GM19438 (cell line): Measurements from ENCODE around the gene ANKS3.

Experiments used
- ATAC-seq: cut with Tn5 transposase; IDR thresholded peaks from one replicate; pipeline ENCODE4 v1.9.1; 2021; ENCODE audit warnings: low read depth; ENCODE audit not compliant: unreplicated experiment

The ANKS3 gene, protein sequence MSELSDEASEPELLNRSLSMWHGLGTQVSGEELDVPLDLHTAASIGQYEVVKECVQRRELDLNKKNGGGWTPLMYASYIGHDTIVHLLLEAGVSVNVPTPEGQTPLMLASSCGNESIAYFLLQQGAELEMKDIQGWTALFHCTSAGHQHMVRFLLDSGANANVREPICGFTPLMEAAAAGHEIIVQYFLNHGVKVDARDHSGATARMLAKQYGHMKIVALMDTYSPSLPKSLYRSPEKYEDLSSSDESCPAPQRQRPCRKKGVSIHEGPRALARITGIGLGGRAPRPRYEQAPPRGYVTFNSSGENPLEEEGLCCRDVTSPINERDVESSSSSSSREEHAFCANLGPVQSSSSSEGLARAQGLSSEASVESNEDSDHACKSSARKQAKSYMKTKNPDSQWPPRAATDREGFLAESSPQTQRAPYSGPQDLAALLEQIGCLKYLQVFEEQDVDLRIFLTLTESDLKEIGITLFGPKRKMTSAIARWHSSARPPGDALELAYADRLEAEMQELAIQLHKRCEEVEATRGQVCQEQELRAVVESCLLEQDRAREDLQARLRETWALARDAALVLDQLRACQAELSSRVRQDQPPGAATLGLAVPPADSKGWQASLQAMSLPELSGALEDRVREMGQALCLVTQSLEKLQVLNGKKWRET

DNA sequence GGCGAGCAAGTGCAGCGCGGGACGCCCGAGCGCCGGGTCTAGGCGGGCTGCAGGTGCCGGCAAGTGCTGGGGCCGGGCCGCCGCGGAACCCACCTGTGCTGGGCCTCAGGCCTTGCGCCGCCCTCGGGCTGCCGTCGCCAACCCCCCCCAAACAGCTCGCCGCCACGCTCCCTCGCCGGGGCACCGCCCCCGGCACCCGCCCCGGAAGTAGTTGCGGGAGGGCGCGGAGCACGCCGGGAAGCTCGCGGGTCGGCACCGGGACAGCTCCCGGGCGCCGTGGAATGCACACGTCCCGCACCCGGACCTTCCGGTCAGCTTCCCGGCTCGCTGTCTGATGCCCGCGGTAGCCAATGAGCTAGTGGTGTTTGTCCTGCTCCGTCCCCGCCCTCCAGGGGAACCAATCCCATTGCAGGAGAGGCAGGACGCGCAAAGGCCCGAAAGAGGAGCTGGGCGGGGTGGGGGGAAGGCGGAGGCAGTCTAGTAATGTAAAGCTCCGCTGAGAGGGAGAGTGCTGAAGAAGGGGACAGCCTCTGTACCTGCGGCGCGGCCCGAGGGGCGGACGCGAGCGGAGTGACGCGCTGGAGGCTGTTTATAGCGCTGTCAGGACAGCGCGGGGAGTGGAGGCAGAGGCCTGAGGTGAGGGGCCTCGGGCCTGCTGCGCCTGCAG lies at the start of gene ANKS3, which contains the start of gene DNAAF8:
Gene ANKS3 (minus strand): TSS at position 209 of the 667 bp plus-strand sequence. CDS start 4,122 bp downstream, outside the sequence.
Gene DNAAF8 (plus strand): TSS at position 475 of the 667 bp plus-strand sequence. CDS start 1,978 bp downstream, outside the sequence.
- ATAC-seq = peak; percentile 76

DNA sequence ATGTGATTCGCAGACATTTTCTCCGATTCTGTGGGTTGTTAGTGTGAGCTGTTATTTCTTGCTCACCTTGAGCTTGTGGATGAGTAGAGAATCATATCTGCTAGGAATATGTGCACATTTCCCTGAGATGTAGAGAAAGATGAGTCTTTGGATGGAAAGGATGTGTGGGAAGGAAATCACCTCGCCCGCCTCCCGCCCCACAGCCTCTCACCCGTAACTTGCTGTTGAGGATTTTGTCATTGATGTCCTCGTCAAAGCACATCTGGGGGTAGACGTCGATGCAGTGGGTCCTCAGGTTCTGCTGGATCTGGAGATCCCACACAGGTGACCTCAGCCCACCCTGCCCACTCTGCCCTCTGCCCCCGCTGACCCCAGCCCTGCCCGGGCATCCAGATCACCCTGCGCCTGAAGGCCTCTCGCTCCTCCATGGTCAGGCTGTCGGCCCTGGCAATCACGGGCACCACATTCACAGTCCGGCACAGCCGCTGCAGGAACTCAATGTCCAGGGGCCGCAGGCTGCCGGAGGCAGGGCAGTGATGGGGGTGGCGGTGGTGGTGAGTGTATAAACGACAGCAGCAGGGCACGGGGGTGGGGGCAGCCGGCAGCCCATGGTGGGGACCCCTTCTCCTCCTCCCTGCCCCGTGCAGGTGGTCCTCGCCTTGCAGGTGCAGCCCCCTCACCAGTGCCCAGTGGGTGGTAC lies 49.3 kb upstream of the ANKS3 start:
- no peak for ATAC-seq

DNA sequence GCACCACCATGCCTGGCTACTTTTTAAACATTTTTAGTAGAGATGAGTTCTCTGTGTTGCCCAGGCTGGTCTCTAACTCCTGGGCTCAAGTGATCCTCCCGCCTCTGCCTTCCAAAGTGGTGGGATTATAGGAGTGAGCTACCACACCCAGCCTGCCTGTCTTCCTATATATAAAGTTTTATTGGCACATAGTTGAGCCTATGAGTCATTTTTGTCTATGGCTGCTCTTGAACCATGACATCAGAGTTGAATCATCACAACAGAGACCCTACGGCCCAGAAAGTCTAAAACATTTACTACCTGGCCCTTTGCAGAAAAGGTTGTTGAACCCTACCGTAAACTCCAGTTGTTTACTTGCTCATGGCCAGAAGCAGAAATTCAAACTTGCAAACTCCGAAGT lies 46.2 kb upstream of the ANKS3 start:
- no peak for ATAC-seq

DNA sequence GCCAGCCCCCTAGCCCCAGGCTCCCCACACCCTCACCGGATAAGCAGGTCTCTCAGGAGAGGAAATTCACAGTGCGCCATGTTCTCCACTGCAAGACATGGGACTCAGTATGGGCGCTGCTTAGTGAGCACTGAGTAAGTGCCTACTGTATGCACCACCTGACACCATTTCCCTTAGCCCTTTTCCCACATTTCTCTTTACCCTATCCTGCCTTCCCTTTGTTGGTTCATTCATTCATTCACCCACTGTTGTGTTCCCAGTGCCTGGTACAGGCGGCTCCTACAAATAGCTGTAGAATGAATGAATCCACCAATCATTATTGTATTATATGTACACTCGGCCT lies 44.0 kb upstream of the ANKS3 start:
- ATAC-seq = no peak

DNA sequence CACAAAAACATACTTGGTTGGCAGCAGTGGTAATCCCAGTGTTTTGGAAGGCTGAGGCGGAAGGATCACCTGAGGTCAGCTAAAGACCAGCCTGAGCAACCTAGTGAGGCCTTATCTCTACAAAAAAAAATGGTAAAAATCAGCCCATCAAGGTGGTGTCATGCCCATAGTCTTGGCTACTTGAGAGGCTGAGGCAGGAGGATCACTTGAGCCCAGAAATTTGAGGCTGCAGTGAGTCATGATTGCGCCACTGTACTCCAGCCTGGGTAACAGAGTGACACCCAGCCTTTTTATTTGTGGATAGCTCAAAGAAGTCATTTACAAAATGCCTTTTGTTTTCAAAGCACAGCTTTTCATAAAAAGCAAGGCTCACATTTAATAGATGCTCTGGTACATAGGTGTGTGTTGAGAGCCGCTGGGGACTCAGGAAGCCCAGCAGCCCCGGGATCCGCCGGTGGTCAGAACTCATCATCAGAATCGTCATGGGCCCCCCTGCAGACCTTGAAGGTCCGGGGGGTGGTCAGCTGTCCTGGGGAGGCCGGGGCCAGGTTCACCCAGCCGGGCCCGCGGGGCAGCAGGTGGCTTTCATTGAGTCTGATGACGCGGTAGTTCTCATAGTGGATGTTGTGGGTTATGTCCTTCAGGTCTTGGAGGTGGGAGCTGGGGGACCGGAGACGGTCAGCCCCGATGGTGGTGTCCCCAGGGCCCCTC lies 43.4 kb upstream of the ANKS3 start:
- no peak for ATAC-seq

DNA sequence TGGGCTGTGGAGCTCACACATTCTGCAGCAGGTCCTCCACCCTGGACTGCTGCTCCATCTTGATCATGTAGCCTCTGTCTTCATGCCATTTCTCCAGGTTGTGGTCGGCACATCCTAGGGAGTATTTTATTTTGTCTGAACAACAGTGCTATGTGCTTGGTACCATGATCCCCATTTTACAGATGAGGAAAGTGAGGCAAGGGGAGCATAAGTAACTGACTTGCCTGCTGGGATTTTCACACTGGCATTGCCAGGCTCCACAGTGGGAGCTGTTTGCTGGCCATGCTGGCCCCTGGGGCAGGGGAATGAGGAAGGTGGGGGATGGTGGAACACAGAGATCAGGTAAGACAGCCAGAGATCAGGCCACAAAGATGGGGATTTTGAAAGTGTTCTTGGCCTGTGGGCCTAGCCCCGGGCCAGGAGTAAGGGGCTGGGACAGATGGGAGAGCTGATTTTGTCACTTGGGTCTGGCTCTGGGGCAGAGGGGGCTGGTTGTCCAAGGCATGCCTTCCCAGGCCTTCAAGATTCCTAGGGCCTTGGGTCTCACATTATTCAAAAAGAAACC lies 42.2 kb upstream of the ANKS3 start:
- ATAC-seq = no peak

DNA sequence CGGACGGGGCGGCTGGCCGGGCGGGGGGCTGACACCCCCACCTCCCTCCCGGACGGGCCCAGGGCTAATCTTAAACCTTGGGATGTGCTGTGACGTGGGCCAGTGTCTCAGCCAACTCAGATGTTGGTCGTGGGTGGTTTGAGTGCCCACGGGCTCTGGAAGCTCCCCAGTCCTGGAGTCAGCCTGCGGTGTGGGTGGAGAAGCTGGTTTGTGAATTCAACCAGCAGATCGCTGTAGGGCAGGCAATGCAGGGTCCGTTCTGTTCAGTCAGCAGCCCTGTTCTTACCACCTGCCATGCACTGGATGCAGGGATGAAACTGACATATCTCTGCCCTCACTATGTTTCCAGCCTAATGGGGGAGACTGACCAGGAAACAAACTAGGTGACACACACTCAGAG lies 40.9 kb upstream of the ANKS3 start:
- ATAC-seq = no peak

DNA sequence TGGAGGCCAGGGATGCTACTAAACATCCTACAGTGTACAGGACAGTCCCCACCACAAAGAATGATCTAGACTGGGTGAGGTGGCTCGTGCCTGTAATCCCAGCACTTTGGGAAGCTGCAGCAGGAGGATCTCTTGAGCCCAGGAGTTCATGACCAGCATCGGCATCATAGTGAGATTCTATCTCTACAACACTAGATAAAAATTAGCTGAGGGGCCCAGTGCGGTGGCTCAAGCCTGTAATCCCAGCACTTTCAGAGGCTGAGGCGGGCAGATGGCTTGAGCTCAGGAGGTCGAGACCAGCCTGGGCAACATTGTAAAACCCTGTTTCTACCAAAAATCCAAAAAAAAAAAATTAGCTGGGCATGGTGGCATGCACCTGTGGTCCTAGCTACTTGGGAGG lies 38.3 kb upstream of the ANKS3 start:
- ATAC-seq = no peak

DNA sequence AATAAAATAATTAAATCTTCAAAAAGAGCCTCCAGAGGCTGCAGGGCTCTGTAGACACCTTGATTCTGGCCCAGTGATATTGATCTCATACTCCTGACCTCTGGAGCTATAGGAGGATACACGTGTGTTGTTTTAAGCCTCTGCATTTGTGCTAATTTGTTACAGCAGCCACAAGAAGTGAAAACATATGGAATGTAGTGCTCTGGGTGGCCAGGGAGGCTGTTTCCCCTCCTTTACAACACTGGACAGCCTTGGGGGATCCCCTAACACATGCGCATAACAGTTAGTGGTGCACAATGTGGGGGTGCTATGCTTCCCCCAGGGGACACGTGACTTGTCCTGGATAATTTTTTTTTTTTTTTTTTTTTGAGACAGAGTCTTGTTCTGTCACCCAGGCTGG lies 37.6 kb upstream of the ANKS3 start:
- no peak for ATAC-seq

DNA sequence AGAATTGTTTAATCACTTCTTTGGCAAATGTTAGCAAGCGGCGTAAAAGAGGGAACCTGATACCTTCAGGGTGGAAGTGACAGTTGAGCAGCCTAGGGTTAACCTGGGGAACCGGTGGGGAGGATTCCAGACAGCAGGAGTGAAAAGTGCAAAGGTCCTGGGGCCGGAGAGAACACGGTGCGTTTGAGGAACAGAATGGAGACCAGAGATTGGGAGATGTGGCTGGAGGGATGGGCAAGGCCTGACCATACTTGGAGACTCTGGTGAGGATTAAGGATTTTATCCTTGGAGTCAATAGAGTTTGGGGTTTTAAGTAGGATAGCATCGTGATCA lies 35.2 kb upstream of the ANKS3 start:
- ATAC-seq = no peak

DNA sequence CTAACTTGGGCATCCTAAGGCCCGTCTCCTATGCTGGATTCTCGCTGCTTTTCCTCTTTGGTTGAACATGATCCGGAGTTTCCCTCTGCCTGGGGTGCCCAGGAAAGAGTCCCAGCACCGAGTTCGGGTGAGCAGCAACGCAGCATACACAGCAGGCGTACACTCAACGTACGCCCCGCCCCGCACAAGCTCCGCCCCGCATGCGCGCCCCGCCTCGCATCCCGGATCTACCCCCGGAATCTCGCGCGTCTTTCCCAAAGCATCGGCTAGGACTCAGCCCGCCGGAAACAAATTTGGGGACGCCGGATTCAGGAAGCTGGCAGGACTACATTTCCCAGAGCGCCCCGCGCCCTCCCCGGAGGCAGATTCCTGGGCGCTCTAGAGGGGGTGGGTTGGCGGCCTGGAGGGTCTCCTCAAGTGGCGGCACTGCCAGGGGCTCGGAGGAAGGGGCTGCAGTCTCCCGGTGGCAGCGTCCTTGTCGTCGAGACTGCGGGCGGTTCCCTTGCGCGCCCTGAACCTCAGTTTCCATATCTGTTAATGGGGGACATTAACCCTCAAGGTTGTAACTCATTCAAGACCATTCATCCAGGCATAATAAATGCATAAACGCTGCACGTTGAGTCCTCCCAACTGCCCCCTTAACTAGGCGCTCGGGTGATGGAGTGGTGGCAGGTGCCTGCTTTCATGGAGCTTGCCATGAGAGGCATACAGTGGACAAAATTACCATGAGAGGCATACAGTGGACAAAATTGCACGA lies 34.7 kb upstream of the ANKS3 start:
- peak; percentile 63 for ATAC-seq

DNA sequence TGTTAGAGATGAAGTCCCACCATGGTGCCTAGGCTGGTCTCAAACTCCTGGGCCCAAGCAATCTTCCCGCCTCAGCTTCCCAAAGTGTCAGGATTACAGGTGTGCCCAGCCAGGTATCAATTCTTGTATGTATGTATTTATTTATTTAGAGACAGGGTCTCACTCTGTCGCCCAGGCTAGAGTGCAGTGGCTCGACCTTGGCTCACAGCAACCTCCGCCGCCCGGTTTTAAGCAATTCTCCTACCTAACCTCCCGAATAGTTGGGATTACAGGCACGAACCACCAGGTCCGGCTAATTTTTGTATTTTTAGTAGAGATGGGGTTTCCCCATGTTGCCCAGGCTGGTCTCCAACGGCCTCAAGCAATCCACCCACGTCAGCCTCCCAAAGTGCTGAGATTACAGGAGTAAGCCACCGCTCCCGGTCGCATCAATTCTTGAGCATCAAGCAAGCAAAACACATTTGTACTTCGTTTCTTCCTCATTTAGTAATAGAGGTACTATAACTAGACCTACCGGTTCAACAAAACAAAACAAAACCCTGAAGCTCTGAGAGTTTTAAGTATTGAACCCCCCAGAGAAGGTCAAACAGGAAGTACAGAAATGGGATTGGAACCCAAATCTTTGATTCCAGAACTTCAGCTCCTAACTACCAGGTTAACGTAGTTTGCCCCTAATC lies 33.9 kb upstream of the ANKS3 start:
- ATAC-seq = peak; percentile 3

DNA sequence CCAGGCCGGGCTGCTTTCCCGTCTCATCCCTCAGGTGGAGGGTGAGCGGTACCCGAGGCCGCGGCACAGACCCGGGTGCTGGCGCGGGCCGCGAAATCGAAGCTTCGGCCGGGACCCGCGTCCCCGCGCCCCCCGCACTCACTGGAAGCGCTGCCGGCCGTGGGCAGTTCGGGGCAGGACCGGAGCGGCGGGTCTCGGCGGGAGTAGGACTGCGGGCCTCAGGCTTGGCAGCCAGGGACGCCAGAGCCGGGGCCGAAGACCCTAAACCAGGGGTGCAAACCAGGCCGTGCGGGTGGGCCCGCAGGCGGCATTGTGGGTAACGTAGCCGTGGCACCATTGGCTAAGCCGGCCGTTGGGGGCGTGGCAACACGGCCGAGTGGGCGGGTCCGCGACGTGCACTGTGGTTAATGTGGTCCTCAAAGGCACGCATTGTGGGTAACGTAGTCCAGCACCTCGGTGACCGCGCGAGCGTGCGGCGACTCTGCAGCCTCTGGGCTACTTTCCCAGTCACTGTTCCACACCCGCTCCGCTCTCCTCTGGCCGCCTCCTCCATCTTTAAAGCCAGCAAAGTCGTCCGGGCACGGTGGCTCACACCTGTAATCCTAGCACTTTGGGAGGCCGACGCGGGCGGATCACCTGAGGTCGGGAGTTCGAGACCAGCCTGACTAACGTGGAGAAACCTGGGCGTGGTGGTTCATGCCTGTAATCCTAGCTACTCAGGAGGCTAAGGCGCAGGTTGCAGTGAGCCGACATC lies 33.0 kb upstream of the ANKS3 start, which contains the start of gene ZNF500:
Gene ZNF500 (minus strand): TSS at position 288 of the 754 bp plus-strand sequence. CDS start 1,184 bp downstream, outside the sequence.
- ATAC-seq = peak; percentile 77

DNA sequence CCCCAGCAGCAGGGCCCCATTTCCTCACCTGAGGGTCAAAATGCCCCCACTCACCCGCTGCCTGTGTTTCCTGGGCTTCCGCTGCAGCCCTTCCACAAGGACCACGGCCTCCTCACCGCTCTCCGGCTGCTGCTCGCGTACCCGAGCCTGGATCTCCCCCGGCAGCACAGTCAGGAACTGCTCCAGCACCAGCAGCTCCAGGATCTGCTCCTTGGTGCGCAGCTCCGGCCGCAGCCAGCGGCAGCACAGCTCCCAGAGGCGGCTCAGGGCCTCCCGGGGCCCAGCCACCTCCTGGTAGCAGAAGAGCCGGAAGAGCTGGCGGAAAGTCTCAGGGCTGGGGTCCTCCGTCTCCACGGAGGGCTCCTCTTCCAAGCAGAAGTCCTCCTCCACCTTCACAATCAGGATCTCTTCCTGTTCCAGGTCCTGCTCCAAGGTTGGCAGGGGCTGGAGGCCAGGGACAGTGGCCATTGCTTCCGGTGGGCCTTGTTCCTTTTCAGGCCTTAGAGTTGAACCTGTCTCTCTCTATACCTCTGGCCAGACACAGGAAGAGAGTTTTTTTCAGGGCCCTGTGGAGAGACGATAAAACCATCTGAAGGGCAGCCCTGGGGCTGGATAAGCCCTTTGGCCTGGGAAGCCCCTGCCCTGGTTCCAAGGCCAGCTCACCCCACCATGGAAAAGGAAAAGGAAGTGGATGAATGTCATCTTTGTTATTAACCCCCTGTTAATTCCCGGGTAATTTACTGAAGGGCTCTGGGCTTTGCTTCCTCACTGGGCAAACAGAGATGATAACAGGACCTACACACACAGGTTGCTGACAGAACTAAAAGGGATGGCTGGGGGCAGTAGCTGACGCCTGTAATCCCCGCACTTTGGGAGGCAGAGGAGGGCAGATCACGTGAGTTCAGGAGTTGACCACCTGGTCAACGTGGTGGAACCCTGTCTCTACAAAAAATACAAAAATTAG lies 31.7 kb upstream of the ANKS3 start:
- ATAC-seq = no peak

DNA sequence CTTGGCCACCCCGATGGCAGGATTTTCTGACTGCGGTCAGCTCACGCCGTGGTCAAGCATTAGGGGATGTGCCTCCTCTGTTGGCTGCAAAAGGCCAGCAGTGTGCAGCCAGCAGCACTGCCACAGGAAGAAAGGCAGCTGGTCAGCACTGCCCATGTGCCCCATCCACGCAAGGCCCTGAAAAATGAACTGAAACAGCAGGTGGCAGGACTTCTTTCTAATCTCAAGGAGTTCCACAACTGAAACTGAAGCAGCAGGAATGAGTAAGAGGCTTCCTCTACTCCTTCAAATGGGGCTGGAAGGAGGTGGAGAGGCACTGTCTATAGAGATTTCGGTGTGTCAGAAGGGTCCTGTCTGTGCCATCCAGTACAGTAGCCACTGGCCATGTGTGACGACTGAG lies 29.7 kb upstream of the ANKS3 start:
- no peak for ATAC-seq

DNA sequence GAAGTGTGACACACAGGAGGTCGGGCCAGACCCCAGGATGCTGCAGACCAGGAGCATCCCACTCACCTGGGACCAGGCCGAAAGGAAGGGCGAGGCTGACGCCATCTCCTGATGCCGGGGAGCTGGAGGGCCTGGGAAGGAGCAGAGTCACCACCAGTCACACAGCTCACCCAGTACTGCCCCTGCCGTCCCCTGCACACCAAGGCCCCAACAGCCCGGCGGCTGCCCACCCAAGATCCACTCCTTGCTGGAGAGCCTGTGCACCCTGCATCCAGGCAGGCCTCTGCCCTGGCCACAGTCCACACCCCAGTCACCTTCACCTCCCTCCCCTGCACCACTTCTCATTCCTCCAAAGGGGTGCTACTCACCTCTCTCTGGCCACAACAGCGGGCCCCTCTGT lies 28.1 kb upstream of the ANKS3 start:
- no peak for ATAC-seq
